Kidney tubule cell (primary cell): ENCODE data around the gene FBXL7.

ENCODE experiments used
- DNase-seq: peaks from one replicate; pipeline ENCODE4 v3.0.0-alpha.2; 2018; ENCODE audit warnings: low spot score

Gene FBXL7

DNA sequence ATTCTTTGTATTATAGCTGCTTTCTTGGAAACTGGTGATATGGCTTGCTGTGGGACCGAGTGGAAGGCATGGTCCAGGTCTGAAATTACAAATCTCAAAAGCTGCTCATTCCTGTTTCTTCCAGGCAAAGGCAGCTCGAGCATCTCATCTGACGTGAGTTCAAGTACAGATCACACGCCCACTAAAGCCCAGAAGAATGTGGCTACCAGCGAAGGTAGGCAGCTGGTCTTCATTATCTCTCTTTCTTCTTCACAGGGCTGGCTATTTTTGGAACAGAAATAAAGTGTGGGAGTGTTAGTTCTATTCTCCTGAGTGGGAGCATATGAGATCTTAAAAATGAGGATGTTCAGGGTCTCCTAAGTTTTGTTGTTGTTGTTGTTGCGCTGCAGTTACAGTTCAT lies 115.9 kb downstream of the FBXL7 start:
- DNase-seq, result no peak

DNA sequence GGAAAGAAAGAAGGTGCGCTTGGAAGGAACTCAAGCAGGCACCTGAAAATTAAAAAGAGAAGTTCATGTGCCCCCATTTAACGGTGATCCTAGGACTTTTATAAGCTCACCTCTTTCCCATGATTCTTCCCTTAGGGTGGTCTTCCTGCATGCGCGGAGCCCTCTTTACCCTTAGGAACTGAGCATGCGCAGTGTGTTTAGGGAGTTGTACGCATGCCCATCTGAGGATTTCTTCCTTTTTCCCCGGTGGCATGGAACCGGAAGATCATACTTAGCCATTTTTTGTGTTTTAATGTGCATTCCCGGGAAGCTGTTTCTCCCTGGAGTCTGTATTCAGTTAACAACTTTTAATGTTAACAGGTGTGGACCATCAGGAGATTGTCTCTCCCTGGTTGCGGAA lies 119.0 kb downstream of the FBXL7 start:
- no peak for DNase-seq

DNA sequence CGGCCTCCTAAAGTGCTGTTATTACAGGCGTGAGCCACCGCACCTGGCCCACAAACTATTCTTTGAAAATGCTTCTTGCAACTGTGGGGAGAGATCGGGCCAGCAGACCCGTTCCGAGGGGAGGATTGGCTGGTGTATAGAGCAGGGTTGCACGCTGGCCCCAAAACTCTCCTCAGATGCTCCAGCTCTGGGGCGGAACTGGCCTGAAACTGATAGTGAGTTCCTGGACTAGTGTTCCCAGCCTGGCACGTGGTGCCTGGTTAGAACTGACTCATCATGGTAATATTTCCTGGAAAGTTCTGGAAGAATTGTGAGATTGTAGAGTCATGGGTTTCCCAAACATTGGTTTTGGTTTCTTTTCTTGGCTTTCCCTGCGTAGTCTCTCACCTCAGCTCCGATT lies 120.5 kb downstream of the FBXL7 start:
- peak; percentile 20 for DNase-seq

DNA sequence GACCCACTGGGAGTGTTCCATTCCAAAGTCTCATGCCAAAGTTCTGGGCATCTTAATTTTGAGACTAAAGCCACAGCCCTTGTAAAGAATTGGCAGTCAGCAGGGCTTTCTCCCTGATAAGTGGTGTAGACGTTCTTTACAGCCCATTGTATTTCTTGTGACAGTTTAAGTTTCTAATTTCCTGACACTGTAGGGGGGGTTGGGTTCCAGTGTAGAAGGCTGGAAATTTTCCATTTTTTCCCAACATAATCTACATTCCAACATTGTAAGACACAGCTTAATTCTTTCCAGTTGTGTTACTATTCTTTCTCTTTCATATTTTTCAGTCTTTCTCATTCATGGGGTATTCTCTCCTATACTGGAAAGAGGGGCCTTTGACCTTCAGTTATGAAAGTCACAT lies 121.1 kb downstream of the FBXL7 start:
- no peak for DNase-seq

DNA sequence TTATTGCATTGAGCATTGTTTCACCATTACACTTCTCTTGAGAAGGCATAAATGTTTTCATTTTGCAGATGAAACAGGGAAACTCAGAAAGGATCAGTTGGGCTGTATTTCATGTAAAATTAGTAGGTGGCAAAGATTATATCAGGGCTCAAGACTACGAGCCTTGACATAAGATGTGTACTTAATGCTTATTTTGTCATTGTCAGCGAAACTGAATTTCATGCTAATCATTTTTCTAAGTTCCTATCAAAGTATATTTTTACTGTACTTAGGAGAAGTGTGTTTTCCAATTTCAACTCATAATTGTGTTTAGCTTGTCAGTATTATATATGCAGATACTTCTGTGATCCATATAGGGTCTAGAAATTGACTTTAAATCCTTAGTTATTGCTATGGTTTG lies 123.8 kb downstream of the FBXL7 start:
- DNase-seq, result no peak

DNA sequence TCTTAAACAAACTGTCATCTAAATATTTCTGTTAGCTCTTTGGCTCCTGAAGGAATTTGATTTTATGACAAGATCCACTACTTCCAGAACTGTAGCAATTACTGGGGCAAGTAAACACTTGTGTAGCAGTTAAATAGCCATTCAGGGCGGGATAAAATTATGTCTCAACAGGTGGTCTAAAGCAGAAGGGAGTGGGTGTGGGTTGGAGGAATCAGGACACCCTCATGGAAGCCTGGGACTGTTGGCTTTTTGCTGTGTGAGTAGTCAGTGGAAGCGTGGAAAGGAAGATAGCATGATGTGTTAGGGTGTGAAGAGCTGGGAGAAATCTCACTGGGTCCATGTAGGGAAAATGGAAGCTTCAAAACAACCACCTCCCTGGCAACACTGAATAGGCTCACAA lies 127.1 kb downstream of the FBXL7 start:
- no peak for DNase-seq

DNA sequence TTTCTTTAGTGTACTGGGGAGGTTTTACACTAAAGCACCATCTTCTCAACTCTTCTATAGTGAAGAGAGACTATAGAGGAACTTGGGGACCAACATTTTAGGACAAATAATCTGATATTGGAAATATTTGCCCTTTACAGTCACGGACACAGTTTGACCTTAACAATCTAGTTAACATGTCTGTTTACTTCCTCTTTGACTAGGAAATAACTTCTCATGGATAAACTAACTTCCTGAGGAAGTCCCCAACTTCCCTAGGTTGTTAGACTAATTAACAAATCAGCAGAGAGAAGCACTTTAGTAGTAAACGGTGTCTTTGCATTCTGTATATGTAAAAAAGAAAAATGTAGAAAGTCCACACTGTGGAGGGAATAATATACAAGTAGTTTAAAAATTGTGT lies 127.7 kb downstream of the FBXL7 start:
- DNase-seq, result no peak

DNA sequence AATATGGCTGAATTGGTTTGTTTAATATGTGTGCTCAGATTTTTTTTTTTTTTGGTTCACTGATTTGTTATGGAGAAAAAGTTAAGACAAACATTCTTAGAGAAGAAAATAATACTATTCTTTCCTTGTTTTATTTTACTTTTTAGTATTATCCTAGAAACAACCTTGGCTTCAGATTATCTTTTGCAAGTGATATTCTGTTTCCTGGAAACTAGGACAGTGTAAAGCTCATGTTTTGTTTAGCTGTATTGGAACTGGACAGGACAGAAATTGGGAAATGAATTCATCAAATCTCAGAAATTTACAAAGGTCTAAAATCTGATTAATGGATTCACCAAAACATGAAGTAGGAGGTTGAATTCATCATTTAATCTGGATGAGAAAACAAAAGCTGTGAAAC lies 130.5 kb downstream of the FBXL7 start:
- DNase-seq, result no peak

DNA sequence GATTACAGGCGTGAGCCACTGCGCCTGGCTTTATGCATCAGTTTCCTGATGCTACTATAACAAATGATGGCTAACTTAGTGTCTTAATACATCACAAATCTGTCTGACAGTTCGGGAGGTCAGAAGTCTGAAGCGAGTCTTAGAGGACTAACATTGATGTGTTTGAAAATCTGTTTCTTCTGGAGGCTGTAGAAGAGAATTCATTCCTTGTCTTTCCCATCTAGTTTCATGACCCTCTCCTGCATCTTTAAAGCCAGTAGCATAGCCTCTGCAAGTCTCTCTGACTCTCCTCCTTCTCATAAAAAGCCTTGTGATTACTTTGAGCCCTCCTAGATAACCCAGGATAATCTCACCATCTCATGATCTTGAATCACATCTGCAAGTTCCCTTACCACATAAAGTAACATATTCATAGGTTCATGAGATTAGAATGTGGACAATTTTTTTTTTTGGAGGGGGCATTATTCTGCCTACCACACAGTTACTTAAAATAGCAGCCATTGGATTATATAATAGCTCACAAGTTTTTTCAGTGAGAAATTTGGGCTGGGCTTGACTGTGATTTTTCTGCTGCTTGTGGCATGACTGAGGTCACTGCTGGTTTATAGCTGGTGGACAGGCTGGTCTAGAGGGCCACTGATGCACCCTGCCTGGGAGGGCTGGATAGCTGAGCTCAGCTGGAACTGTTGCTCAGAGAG lies 134.8 kb downstream of the FBXL7 start:
- no peak for DNase-seq

DNA sequence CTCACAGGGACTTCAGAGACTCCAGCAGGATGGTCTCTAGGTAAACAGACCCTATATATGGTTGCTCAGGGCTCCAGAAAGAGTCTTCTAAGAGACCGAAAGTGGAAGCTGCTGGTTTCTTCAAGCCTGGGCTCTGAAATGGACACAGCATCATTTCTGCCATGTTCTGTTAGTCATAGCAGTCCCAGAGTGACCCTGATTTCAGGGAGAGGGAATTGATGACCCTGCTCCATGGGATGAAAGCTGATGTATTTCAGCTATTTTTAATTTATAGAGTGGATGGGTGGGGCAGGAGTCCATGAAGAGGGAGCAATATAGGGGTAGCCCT lies 135.3 kb downstream of the FBXL7 start:
- DNase-seq, result no peak

DNA sequence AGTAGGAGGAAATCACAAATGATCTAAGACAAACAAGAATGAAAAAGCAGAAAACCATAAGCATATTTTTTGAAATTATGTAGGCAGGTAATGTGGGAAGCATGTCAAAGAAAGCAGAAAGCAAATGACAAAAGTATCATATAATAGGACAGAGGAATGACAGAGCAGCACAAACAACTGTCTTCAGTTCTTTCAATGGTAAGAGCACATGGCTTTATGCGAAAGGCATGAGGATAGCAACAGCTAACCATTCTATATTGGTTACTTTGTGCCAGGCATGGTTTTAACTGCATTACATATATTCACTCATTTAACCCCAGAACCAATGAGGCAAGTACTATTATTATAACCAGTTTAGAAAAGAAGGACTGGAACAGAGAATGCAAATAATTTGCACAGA lies 137.4 kb downstream of the FBXL7 start:
- DNase-seq, result no peak

DNA sequence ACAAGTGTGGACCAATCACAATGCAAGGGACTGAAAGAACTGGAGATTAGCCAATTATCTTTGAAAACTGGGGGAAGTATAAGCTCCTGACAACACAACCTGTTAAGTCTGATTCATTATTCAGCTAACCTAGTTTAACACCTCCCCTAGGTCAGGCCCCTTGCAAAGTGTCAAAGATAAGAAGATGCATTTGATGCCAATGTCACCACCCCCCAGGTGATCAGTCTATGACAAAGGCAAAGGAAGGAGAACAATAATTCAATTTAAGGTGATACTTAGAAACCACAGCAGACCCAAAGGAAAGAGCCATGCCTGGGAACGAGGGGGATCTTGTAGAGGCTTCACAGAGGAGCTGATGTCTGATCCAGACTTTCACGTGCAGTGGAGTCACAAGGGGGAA lies 137.9 kb downstream of the FBXL7 start:
- DNase-seq, result no peak

DNA sequence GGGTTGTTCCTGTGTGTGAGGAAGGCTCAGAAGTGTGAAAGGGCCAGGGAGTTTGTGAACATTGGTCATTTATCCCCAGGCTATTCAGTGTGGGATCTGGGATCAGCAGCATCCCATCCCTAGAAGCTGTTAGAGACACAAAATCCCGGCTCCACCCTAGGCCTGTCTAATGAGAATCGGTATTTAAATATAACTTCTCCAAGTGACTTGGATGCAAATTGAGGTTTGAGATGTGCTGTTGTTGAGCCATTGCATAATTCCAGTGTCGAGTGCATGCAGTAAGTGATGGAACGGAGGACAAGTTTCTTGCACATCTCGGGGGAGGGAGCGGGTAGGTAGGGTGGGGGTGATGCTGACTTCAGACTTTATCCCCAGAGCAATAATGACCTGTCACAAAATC lies 138.3 kb downstream of the FBXL7 start:
- DNase-seq, result no peak

DNA sequence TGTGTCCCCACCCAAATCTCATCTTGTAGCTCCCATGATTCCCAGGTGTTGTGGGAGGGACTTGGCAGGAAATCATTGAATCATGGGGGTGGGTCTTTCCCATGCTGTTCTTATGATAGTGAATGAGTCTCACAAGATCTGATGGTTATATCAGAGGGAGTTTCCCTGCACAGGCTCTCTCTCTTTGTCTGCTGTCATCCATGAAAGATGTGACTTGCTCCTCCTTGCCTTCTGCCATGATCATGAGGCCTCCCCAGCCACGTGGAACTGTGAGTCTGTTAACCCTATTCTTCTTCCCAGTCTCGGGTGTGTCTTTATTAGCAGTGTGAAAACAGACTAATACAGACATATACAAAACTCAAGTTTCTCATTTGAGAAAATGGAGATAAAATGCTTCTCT lies 139.3 kb downstream of the FBXL7 start:
- DNase-seq, result no peak

DNA sequence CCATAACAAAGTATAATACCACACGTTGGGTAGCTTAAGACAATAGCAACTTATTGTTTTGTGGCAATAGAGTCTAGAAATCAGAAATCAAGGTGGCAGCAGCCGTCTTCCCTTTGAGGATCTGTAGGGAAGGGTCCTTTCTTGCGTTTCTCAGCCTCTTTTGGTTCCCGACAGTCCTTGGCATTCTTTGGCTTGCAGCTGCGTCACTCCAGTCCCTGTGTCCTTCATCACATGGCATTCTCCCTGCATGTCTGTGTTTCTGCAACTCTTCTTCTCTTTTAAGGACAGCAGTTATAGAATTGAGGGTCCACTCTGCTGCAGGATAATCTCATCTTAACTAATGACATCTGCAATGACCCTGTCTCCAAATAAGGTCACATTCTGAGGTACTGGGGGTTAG lies 140.1 kb downstream of the FBXL7 start:
- DNase-seq, result no peak

DNA sequence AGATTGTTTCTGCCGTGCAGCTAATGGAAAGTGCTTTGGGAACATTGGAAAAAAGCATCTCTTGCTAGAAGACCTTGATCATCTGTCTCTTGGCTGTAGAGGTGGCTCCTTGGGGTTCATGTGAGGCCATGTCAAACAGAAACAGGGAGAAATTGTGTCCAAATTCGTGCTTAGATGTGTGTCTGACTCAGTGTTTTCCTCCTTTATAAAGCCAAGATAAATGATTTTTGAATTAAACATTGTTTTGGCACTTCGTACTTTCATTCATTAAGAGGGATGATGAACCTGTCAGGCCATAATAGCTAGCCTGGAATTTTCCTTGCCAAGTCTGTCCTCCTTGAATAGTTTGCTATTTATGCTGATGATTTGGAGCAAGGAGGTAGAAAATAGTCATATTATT lies 143.8 kb downstream of the FBXL7 start:
- no peak for DNase-seq

DNA sequence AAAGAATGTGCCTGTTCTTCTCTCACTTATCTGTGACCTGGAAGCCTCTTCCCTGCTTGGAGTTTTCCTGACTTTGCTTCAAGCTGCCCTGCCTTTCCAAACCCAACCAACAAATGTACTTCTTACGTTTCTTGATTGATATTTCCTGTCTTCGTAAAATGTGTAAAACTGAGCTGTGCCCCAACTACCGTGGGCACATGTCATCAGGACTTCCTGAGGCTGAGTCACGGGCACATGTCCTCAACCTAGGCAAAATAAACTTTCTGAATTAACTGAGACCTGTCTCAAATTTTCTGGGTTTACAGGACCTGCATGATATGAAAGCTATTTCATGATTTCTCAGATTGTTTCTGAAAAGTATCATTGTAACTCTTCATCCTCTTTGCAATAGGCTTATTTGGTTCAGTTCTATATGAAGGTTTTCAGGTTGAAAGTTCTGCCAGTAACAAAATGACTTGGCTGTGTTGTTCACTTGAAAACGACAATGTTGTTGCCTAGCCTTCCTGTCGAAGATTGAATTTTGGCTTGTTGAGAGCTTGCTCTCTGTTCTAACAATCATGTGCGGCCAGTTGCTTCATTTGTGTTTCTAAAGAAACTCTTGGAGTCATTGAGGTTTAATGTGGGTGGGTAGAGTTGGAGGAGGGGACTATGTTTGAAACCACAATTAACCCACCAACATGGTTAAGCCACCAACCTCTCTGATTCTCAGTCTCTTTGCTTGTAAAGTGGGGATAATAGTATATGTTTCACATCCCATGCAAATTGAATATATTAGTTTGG lies 145.6 kb downstream of the FBXL7 start:
- DNase-seq, result peak; percentile 4

DNA sequence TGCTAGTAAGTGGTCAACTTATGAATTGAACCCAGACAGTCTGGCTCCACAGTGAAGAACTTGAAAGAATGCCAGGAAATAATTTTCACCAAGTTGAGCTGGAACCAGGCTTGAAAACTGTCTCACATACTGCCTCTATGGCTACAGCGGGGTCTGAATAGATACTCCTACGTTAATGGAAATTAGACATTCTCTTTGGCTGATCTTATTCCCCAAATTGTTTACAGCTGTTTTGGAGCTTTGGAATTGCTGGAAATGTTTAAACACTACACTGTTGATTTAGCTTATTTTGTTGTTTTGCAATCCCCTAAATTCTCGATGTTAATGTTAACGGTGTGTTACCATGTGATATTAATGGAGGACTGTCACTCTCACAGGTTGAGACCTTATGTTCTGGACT lies 146.4 kb downstream of the FBXL7 start:
- no peak for DNase-seq

DNA sequence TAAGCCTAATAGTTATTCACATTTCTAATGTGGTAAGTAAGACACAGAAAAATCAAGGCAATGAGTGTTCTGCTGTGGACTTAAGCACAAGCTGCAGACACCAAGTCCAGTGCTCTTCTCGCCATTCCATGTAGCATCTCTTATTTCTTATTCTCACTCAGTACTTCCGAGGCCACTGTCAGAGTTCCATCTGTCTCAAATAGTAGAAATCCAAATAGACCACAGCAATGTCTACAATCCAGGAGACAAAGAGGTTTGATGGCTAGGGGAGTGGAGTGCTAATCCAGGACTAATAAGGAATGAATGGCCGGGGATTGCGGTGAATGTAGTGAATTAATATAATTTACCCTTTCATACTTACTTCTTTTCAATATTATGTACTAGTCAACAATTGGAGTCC lies 147.3 kb downstream of the FBXL7 start:
- DNase-seq, result no peak

DNA sequence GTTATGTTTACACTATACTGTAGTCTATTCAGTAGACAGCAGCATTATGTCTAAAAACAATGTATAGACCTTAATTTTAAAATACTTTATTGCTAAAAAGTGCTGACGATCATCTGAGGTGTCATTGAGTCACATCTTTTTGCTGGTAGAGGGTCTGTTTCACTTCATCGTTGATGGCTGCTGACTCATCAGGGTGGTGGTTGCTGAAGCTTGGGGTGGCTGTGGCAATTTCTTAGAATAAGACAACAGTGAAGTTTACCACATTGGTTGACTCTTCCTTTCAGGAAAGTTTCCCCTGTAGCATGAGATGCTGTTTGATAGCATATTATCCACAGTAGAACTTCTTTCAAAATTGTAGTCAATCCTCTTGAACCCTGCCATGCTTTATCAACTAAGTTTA lies 150.3 kb downstream of the FBXL7 start:
- DNase-seq, result no peak

DNA sequence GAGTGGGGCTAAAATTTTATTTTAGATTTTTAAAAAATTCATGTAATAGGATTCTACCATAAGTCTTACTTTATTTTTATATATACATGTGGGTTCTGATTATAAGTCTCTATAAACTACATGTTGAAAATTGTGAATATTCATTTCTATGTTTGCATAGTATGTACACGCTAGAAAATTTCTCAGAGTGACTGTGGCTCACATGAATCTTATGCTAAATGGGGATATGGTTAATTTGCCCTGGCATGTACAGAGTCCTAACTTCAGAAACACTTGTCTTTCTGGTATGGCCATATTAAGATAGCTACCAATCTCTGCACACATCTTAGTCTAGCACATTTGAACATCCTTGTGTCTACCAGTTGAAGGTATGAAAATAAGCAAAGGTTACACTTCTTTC lies 154.8 kb downstream of the FBXL7 start:
- no peak for DNase-seq

DNA sequence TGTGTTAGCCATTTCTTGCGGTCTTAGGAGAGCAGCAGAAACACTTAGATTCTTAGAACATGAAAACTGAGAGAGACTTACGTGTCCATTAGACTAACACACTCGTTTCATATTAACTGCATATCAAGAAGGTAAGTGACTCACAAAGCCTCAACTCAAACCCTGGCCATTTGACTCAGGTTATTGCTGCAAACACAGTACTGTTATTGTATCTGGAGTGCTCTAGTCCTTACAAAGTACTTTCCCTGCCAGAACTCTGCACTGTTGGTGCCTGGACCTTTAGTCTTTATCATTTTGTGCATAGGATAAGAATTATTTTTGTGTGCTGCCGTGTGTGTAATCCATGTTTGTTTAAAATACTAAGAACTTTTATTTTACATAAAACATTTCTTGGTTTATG lies 155.7 kb downstream of the FBXL7 start:
- DNase-seq, result no peak

DNA sequence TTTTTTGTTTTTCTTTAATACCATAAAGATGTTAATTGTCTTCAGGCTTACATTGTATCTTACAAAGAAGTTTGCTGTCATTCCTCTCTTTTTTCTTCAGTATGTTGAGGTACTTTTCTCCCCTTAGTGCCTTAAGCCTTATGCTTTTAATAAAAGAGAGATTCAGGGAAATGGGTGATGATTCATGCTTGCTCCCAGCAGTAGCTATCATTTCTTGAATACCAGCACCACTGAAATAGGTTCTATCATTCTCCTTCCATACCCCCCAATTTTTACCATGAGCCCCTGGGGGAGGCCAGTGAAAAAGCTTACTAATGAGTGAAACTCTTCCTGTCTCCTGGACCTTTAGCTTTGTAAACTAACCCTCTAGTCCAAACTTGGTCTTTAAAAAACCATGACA lies 165.0 kb downstream of the FBXL7 start:
- no peak for DNase-seq

DNA sequence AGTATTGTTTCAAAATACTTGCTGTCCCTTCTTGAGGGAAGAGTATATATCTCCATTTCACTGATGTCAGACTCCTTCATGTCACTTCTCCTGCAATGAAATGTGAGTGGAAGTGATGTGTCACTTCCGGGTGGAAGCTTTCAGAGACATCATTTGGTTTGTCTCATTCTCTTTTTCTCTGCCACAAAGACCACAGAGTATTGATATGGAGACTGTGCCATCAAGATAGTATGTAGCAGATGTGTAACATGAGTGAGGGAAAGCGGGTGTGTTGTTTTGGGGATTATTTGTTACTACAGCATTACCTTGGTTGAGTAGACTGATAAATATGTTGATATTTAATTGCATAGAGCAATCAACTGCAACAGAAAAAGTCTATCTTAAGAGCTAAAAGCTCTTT lies 169.8 kb downstream of the FBXL7 start:
- DNase-seq, result no peak
